Activated naive CD8-positive, alpha-beta T cell treated with anti-CD3 and anti-CD28 coated beads, Interleukin-2, amount 50 U/mL, for 16 hours (primary cell): ENCODE data around the gene PRKACB.

Experiments used
- DNase-seq: peaks from one replicate; pipeline ENCODE4 v3.0.0-alpha.2; 2020; ENCODE audit warnings: low read depth, low spot score

Gene PRKACB

GRCh38 chr1:84156210-84156621 lies 12.1 kb downstream of the PRKACB start:
- no peak for DNase-seq

- DNase-seq, result no peak
Measured at GRCh38 chr1:84159533-84160240, 15.6 kb downstream of the PRKACB start.

GRCh38 chr1:84162295-84162694 lies 18.2 kb downstream of the PRKACB start:
- no peak for DNase-seq

GRCh38 chr1:84163123-84163931 lies 19.3 kb downstream of the PRKACB start:
- DNase-seq, result no peak

- no peak for DNase-seq
Measured at GRCh38 chr1:84164161-84164560, 20.1 kb downstream of the PRKACB start.

- no peak for DNase-seq
Measured at GRCh38 chr1:84164567-84165021, 20.5 kb downstream of the PRKACB start.

GRCh38 chr1:84165601-84166000 lies 21.5 kb downstream of the PRKACB start:
- no peak for DNase-seq

- no peak for DNase-seq
Measured at GRCh38 chr1:84166797-84167196, 22.7 kb downstream of the PRKACB start.

- no peak for DNase-seq
Measured at GRCh38 chr1:84168783-84169182, 24.7 kb downstream of the PRKACB start.

- DNase-seq, result no peak
Measured at GRCh38 chr1:84170171-84170570, 26.1 kb downstream of the PRKACB start.

- no peak for DNase-seq
Measured at GRCh38 chr1:84171481-84171880, 27.4 kb downstream of the PRKACB start.

- DNase-seq, result no peak
Measured at GRCh38 chr1:84174051-84174556, 30.0 kb downstream of the PRKACB start.

- no peak for DNase-seq
Measured at GRCh38 chr1:84181350-84182005, 37.4 kb downstream of the PRKACB start.

- no peak for DNase-seq
Measured at GRCh38 chr1:84190455-84190854, 46.4 kb downstream of the PRKACB start.

GRCh38 chr1:84192681-84193080 lies 48.6 kb downstream of the PRKACB start:
- DNase-seq, result no peak

- no peak for DNase-seq
Measured at GRCh38 chr1:84198832-84199231, 54.8 kb downstream of the PRKACB start.

GRCh38 chr1:84199257-84199656 lies 55.2 kb downstream of the PRKACB start:
- DNase-seq, result no peak

- no peak for DNase-seq
Measured at GRCh38 chr1:84202126-84202525, 58.1 kb downstream of the PRKACB start.

GRCh38 chr1:84206375-84206774 lies 62.3 kb downstream of the PRKACB start:
- no peak for DNase-seq

GRCh38 chr1:84208935-84209334 lies 64.9 kb downstream of the PRKACB start:
- DNase-seq, result no peak

- DNase-seq, result no peak
Measured at GRCh38 chr1:84214115-84214956, 70.3 kb downstream of the PRKACB start.
